HepG2 (cell line): ENCODE results near the gene MATR3. TPM values are rescaled to one million over a fixed set of nuclear protein-coding genes. Genes with fewer than 3 reads are reported as not detected.
A peak's percentile ranks its signal among the peaks of the same experiment; 100 is the strongest.

ENCODE experiments used
- BHLHE40 ChIP-seq: IDR thresholded peaks from 2 replicates; pipeline ENCODE4 v1.6.1; 2011; ENCODE audit warnings: low read length, improper control_type of control experiment
- CAMTA2 ChIP-seq: sonication (generic); formaldehyde crosslinking; IDR thresholded peaks from 2 replicates; pipeline ENCODE4 v1.4.0; 2020; ENCODE audit warnings: mild to moderate bottlenecking, missing genetic modification reagents, borderline replicate concordance
- DZIP1 ChIP-seq: sonication (generic); formaldehyde crosslinking; IDR thresholded peaks from 2 replicates; pipeline ENCODE4 v1.5.0; 2020; ENCODE audit warnings: mild to moderate bottlenecking, missing genetic modification reagents
- HOXA7 ChIP-seq: sonication (generic); formaldehyde crosslinking; IDR thresholded peaks from 2 replicates; pipeline ENCODE4 v1.8.1; 2022; ENCODE audit warnings: mild to moderate bottlenecking, missing genetic modification reagents, moderate library complexity
- KLF11 ChIP-seq: IDR thresholded peaks from 2 replicates; pipeline ENCODE4 v1.6.1; 2016; ENCODE audit warnings: missing compliant biosample characterization
- MAX ChIP-seq: IDR thresholded peaks from 2 replicates; pipeline ENCODE4 v1.6.1; 2012; ENCODE audit warnings: inconsistent platforms
- MAZ ChIP-seq, 2 experiments: sonication (generic) in 1 of 2; formaldehyde crosslinking in 1 of 2; IDR thresholded peaks; 2 replicates each; pipeline versions ENCODE4 v1.5.0 to v1.6.1; 2012 to 2020; ENCODE audit warnings: low read depth in 2 of 2, mild to moderate bottlenecking in 2 of 2, borderline replicate concordance in 1 of 2, improper control_type of control experiment in 1 of 2, low read length in 1 of 2, missing genetic modification reagents in 1 of 2, moderate library complexity in 1 of 2
- MBD4 ChIP-seq: IDR thresholded peaks from 2 replicates; pipeline ENCODE4 v1.6.1; 2012; ENCODE audit warnings: low read length, inconsistent platforms, borderline replicate concordance
- RAD21 ChIP-seq: fragments of 450-650 bp; formaldehyde crosslinking; IDR thresholded peaks from 2 replicates; pipeline ENCODE4 v1.5.0; 2020; ENCODE audit warnings: mild to moderate bottlenecking
- RFX1 ChIP-seq: fragments of 450-650 bp; IDR thresholded peaks from 2 replicates; pipeline ENCODE4 v1.6.1; 2017
- SIN3B ChIP-seq: fragments of 150-350 bp; IDR thresholded peaks from 2 replicates; pipeline ENCODE4 v1.6.1; 2014; ENCODE audit warnings: low read length
- TGIF2 ChIP-seq: IDR thresholded peaks from 2 replicates; pipeline ENCODE4 v1.6.1; 2016; ENCODE audit warnings: control low read depth, missing compliant biosample characterization
- ZMYM4 ChIP-seq: sonication (generic); formaldehyde crosslinking; IDR thresholded peaks from 2 replicates; pipeline ENCODE4 v1.8.1; 2023; ENCODE audit warnings: mild to moderate bottlenecking, missing genetic modification reagents
- ZNF207 ChIP-seq: fragments of 450-650 bp; IDR thresholded peaks from 2 replicates; pipeline ENCODE4 v1.6.1; 2016; ENCODE audit warnings: antibody characterized with exemption, borderline replicate concordance
- ZNF432 ChIP-seq: sonication (generic); formaldehyde crosslinking; IDR thresholded peaks from 2 replicates; pipeline ENCODE4 v1.5.0; 2020; ENCODE audit warnings: missing genetic modification reagents, mild to moderate bottlenecking, borderline replicate concordance
- ZNF549 ChIP-seq: sonication (generic); formaldehyde crosslinking; IDR thresholded peaks from 2 replicates; pipeline ENCODE4 v1.5.0; 2020; ENCODE audit warnings: missing genetic modification reagents
- ZNF629 ChIP-seq: sonication (generic); formaldehyde crosslinking; conservative IDR thresholded peaks from 2 replicates; pipeline ENCODE4 v1.5.0; 2020; ENCODE audit warnings: missing genetic modification reagents
- polyA plus RNA-seq, 8 experiments: library from polyadenylated mRNA; depleted of rRNA in 3 of 8; stranded (reverse) in 7 of 8; unstranded in 1 of 8; fragments of >200 nt; fragmentation: Illumina TruSeq in 4 of 8; extraction: Trizol in 4 of 8; gene quantifications; 2 replicates each; pipeline versions ENCODE4 v1.2.1 to v1.2.3, GENCODE V29; 2011 to 2016; ENCODE audit warnings: low read depth in 4 of 8, missing spikeins in 1 of 8, mixed read lengths in 1 of 8; ENCODE audit not compliant: insufficient read depth in 1 of 8
- total RNA-seq, 5 experiments: library from RNA; depleted of rRNA; stranded (reverse); fragments of >200 nt; fragmentation: Illumina TruSeq; extraction: Trizol; gene quantifications; 2 replicates each; pipeline ENCODE4 v1.2.3, GENCODE V29; 2016; ENCODE audit warnings: low read depth in 1 of 5
- TF ChIP-seq, protein P1 (sequence below): sonication (generic); formaldehyde crosslinking; IDR thresholded peaks from 2 replicates; pipeline ENCODE4 v1.4.0; 2020; ENCODE audit warnings: missing genetic modification reagents, borderline replicate concordance
- TF ChIP-seq, protein P2 (sequence below): sonication (generic); formaldehyde crosslinking; IDR thresholded peaks from 2 replicates; pipeline ENCODE4 v1.4.0; 2020; ENCODE audit warnings: missing genetic modification reagents

The MATR3 gene
- total and polyA plus RNA-seq, 2 of the 13 experiments (the other 11 are each of a cell fraction or from before 2014, with no cell fraction given) = 94.2 to 341 TPM

- no peak for TF ChIP-seq MBD4
- no peak for TF ChIP-seq KLF11 (CRISPR knock-in tag)
- TF ChIP-seq MAZ (IDR thresholded peaks at IDR 0.05; ENCODE audit: borderline replicate concordance, low read depth, low read length) = peak; percentile 69; the same call in 1 of the 2 replicates
- peak; percentile 81 for TF ChIP-seq MAZ (CRISPR knock-in tag; IDR thresholded peaks at IDR 0.05; ENCODE audit: low read depth)
- peak; percentile 97 for TF ChIP-seq CAMTA2 (CRISPR knock-in tag)
- no peak for TF ChIP-seq SIN3B
- TF ChIP-seq ZNF207 = no peak
- no peak for TF ChIP-seq RFX1
- no peak for TF ChIP-seq ZNF549
- peak; percentile 65 for TF ChIP-seq RAD21 (CRISPR knock-in tag)
- TF ChIP-seq, protein P1, sequence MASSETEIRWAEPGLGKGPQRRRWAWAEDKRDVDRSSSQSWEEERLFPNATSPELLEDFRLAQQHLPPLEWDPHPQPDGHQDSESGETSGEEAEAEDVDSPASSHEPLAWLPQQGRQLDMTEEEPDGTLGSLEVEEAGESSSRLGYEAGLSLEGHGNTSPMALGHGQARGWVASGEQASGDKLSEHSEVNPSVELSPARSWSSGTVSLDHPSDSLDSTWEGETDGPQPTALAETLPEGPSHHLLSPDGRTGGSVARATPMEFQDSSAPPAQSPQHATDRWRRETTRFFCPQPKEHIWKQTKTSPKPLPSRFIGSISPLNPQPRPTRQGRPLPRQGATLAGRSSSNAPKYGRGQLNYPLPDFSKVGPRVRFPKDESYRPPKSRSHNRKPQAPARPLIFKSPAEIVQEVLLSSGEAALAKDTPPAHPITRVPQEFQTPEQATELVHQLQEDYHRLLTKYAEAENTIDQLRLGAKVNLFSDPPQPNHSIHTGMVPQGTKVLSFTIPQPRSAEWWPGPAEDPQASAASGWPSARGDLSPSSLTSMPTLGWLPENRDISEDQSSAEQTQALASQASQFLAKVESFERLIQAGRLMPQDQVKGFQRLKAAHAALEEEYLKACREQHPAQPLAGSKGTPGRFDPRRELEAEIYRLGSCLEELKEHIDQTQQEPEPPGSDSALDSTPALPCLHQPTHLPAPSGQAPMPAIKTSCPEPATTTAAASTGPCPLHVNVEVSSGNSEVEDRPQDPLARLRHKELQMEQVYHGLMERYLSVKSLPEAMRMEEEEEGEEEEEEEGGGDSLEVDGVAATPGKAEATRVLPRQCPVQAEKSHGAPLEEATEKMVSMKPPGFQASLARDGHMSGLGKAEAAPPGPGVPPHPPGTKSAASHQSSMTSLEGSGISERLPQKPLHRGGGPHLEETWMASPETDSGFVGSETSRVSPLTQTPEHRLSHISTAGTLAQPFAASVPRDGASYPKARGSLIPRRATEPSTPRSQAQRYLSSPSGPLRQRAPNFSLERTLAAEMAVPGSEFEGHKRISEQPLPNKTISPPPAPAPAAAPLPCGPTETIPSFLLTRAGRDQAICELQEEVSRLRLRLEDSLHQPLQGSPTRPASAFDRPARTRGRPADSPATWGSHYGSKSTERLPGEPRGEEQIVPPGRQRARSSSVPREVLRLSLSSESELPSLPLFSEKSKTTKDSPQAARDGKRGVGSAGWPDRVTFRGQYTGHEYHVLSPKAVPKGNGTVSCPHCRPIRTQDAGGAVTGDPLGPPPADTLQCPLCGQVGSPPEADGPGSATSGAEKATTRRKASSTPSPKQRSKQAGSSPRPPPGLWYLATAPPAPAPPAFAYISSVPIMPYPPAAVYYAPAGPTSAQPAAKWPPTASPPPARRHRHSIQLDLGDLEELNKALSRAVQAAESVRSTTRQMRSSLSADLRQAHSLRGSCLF (CRISPR knock-in tag) = no peak
- no peak for TF ChIP-seq DZIP1 (CRISPR knock-in tag)
- peak; percentile 61; the same call in 1 of the 2 replicates for TF ChIP-seq ZMYM4 (CRISPR knock-in tag)
- TF ChIP-seq HOXA7 = no peak
- TF ChIP-seq ZNF432 (CRISPR knock-in tag) = no peak
- TF ChIP-seq, protein P2, sequence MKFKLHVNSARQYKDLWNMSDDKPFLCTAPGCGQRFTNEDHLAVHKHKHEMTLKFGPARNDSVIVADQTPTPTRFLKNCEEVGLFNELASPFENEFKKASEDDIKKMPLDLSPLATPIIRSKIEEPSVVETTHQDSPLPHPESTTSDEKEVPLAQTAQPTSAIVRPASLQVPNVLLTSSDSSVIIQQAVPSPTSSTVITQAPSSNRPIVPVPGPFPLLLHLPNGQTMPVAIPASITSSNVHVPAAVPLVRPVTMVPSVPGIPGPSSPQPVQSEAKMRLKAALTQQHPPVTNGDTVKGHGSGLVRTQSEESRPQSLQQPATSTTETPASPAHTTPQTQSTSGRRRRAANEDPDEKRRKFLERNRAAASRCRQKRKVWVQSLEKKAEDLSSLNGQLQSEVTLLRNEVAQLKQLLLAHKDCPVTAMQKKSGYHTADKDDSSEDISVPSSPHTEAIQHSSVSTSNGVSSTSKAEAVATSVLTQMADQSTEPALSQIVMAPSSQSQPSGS (CRISPR knock-in tag) = peak; percentile 90
- TF ChIP-seq TGIF2 (CRISPR knock-in tag) = peak; percentile 51; the same call in 1 of the 2 replicates
- TF ChIP-seq MAX = peak; percentile 78; the same call in 1 of the 2 replicates
- no peak; the same call in 1 of the 2 replicates for TF ChIP-seq ZNF629 (CRISPR knock-in tag)
- peak; percentile 77; the same call in 1 of the 2 replicates for TF ChIP-seq BHLHE40
These were observed 48.3 kb downstream of the MATR3 start, which contains the start of gene PAIP2 (continued) for GRCh38 chr5:139341689-139342422.
